ENCODE results near the gene BRCA2. TPM values are rescaled to one million over a fixed set of nuclear protein-coding genes. Genes with fewer than 3 reads are reported as not detected.

BRCA2 gene
- total and polyA plus RNA-seq, 7 donors, result 0.23 to 2.4 (median 0.63) TPM; not detected in 1

- intact Hi-C loops (cut with DNase I), result no loop called here
- no peaks in the 10 kb centered on the region for H3K9me3 ChIP-seq
- H3K27me3 ChIP-seq, result no peaks in the 10 kb centered on the region
- no peak overlapping the region for H3K4me3 ChIP-seq
- H3K36me3 ChIP-seq, result peaks cover 0 to 12% (median 8%) of the 10 kb centered on the region in 4 donors
- no peaks in the 10 kb centered on the region for H3K4me1 ChIP-seq
- 65 to 71% methylated on average over 4 of the region's 4 CpGs for WGBS, 2 donors
- DNase-seq, result no peak
- TF ChIP-seq EP300 (IDR thresholded peaks at IDR 0.05), result no peak
- TF ChIP-seq POLR2A (IDR thresholded peaks at IDR 0.05), result no peak
- TF ChIP-seq CTCF (IDR thresholded peaks at IDR 0.05), result no peak
- no peak for TF ChIP-seq POLR2AphosphoS5 (IDR thresholded peaks at IDR 0.05)
- no peak overlapping the region for H3K27ac ChIP-seq
These were observed 15.4 kb upstream of the BRCA2 start for GRCh38 chr13:32299893-32300292.

- WGBS, 2 donors, result 43 to 73% methylated on average over 8 of the region's 8 CpGs
- Histone ChIP-seq H3K27ac (no peak overlapping the region), H3K9me3 (no peaks in the 10 kb centered on the region), H3K36me3 (peaks cover 0 to 7% (median 5%) of the 10 kb centered on the region in 4 donors), H3K4me3 (no peak overlapping the region), H3K27me3 (no peaks in the 10 kb centered on the region), H3K4me1 (no peaks in the 10 kb centered on the region)
- intact Hi-C loops (cut with DNase I), result no loop called here
- no peak for TF ChIP-seq EP300 (IDR thresholded peaks at IDR 0.05)
- no peak for TF ChIP-seq POLR2A (IDR thresholded peaks at IDR 0.05)
- no peak for TF ChIP-seq POLR2AphosphoS5 (IDR thresholded peaks at IDR 0.05)
- no peak for TF ChIP-seq CTCF (IDR thresholded peaks at IDR 0.05)
- no peak for DNase-seq
These were observed 14.9 kb upstream of the BRCA2 start for GRCh38 chr13:32300406-32300805.

- no peak overlapping the region for H3K4me3 ChIP-seq
- DNase-seq, result no peak
- intact Hi-C loops (cut with DNase I), result no loop called here
- 89 to 95% methylated on average over 1 of the region's 1 CpG for WGBS, 2 donors
- no peak overlapping the region for H3K27ac ChIP-seq
- H3K4me1 ChIP-seq, result no peaks in the 10 kb centered on the region
- H3K36me3 ChIP-seq, result peaks cover 0 to 2% (median under 1%) of the 10 kb centered on the region in 4 donors
- H3K27me3 ChIP-seq, result no peaks in the 10 kb centered on the region
- TF ChIP-seq POLR2A (IDR thresholded peaks at IDR 0.05) (no peak), CTCF (IDR thresholded peaks at IDR 0.05) (no peak), EP300 (IDR thresholded peaks at IDR 0.05) (no peak), POLR2AphosphoS5 (IDR thresholded peaks at IDR 0.05) (no peak)
- no peaks in the 10 kb centered on the region for H3K9me3 ChIP-seq
These were observed 14.4 kb upstream of the BRCA2 start for GRCh38 chr13:32300920-32301319.

- Histone ChIP-seq H3K9me3 (no peaks in the 10 kb centered on the region), H3K36me3 (no peaks in the 10 kb centered on the region), H3K4me1 (no peaks in the 10 kb centered on the region), H3K27me3 (no peaks in the 10 kb centered on the region), H3K27ac (no peak overlapping the region), H3K4me3 (no peak overlapping the region)
- intact Hi-C loops (cut with DNase I), result no loop called here
- no peak for TF ChIP-seq EP300 (IDR thresholded peaks at IDR 0.05)
- no peak for TF ChIP-seq CTCF (IDR thresholded peaks at IDR 0.05)
- no peak for TF ChIP-seq POLR2A (IDR thresholded peaks at IDR 0.05)
- no peak for TF ChIP-seq POLR2AphosphoS5 (IDR thresholded peaks at IDR 0.05)
- 81 to 91% methylated on average over 2 of the region's 2 CpGs for WGBS, 2 donors
- DNase-seq, result no peak
These were observed 12.8 kb upstream of the BRCA2 start for GRCh38 chr13:32302461-32302860.

GRCh38 chr13:32305646-32306045, 9.7 kb upstream of the BRCA2 start:
- Histone ChIP-seq H3K36me3 (no peaks in the 10 kb centered on the region), H3K27me3 (no peaks in the 10 kb centered on the region), H3K4me1 (peaks cover 0 to 10% (median 9%) of the 10 kb centered on the region in 4 donors), H3K9me3 (no peaks in the 10 kb centered on the region), H3K27ac (no peak overlapping the region), H3K4me3 (no peak overlapping the region)
- TF ChIP-seq POLR2AphosphoS5 (IDR thresholded peaks at IDR 0.05) (no peak), EP300 (IDR thresholded peaks at IDR 0.05) (no peak), CTCF (IDR thresholded peaks at IDR 0.05) (no peak), POLR2A (IDR thresholded peaks at IDR 0.05) (no peak)
- DNase-seq, result no peak
- intact Hi-C loops (cut with DNase I), result no loop called here
